IMR-90 (cell line): ENCODE data around the gene SEMA3C. TPM values are rescaled to one million over a fixed set of nuclear protein-coding genes. Genes with fewer than 3 reads are reported as not detected.

ENCODE experiments used
- ATAC-seq: fragments of 200-7000 bp; cut with Tn5 transposase; 2 replicates; pipeline ENCODE4 v1.9.1; 2020; ENCODE audit warnings: low read depth, mild to moderate bottlenecking, moderate library complexity
- BruUV-seq: library from RNA; stranded (reverse); fragments of 400-500 nt; replicated peaks from 2 replicates; lab custom pipeline; 2021; lab: Mats Ljungman, UMichigan
- CTCF ChIA-PET: fragments of 300-600 bp; formaldehyde crosslinking; extraction: SDS; loops from one replicate; lab custom pipeline; 2021; ENCODE audit warnings: antibody characterized with exemption; lab: Yijun Ruan, JAX
- POLR2A ChIA-PET: fragments of 300-600 bp; sonication (Branson Sonifier 250); formaldehyde crosslinking; loops from one replicate; lab custom pipeline; 2022; ENCODE audit warnings: antibody characterized with exemption; ENCODE audit not compliant: unreplicated experiment; lab: Charles Lee
- DNase-seq: peaks from one replicate; pipeline ENCODE4 v3.0.0; 2013
- H2AFZ ChIP-seq: replicated peaks from 2 replicates; pipeline ENCODE3; 2013; ENCODE audit warnings: low read length, mild to moderate bottlenecking; ENCODE audit not compliant: poor library complexity
- H2AK5ac ChIP-seq: 2 replicates; pipeline ENCODE4 v1.6.1; 2013; ENCODE audit warnings: low read depth, low read length, inconsistent platforms
- H2AK9ac ChIP-seq: replicated peaks from 2 replicates; pipeline ENCODE3; 2013; ENCODE audit warnings: mild to moderate bottlenecking, low read depth, low read length, moderate library complexity; ENCODE audit not compliant: poor library complexity
- H2BK120ac ChIP-seq: 2 replicates; pipeline ENCODE4 v1.6.1; 2013; ENCODE audit warnings: low read depth, low read length, inconsistent platforms
- H2BK15ac ChIP-seq: 3 replicates; pipeline ENCODE4 v1.6.1; 2013; ENCODE audit warnings: low read depth, low read length, inconsistent platforms
- H2BK20ac ChIP-seq: 2 replicates; pipeline ENCODE4 v1.6.1; 2013; ENCODE audit warnings: low read depth, mild to moderate bottlenecking, inconsistent platforms, low read length, moderate library complexity
- H2BK5ac ChIP-seq: 2 replicates; pipeline ENCODE4 v1.6.1; 2013; ENCODE audit warnings: mild to moderate bottlenecking, low read depth, low read length, inconsistent platforms; ENCODE audit not compliant: poor library complexity, severe bottlenecking
- H3K14ac ChIP-seq: replicated peaks from 2 replicates; pipeline ENCODE4 v1.6.1; 2013; ENCODE audit warnings: low read depth, low read length, inconsistent platforms
- H3K18ac ChIP-seq: 2 replicates; pipeline ENCODE4 v1.6.1; 2013; ENCODE audit warnings: low read depth, low read length, control low read depth
- H3K23ac ChIP-seq: 2 replicates; pipeline ENCODE4 v1.6.1; 2013; ENCODE audit warnings: low read depth, low read length, inconsistent platforms
- H3K27ac ChIP-seq: 2 replicates; pipeline ENCODE4 v1.5.1; 2013; ENCODE audit warnings: mild to moderate bottlenecking, control low read depth, low read length; ENCODE audit not compliant: insufficient read depth
- H3K27me3 ChIP-seq: 2 replicates; pipeline ENCODE4 v1.6.1; 2013; ENCODE audit warnings: low read length; ENCODE audit not compliant: control insufficient read depth, insufficient read depth
- H3K36me3 ChIP-seq: 2 replicates; pipeline ENCODE4 v1.6.1; 2013; ENCODE audit warnings: low read length, mixed read lengths; ENCODE audit not compliant: control insufficient read depth, insufficient read depth
- H3K4ac ChIP-seq: 2 replicates; pipeline ENCODE4 v1.6.1; 2013; ENCODE audit warnings: low read depth, low read length, inconsistent platforms
- H3K4me1 ChIP-seq: 2 replicates; pipeline ENCODE4 v1.6.1; 2013; ENCODE audit warnings: low read length, mixed read lengths; ENCODE audit not compliant: control insufficient read depth, insufficient read depth
- H3K4me2 ChIP-seq: 2 replicates; pipeline ENCODE4 v1.6.1; 2013; ENCODE audit warnings: low read depth, mild to moderate bottlenecking, control low read depth, low read length, moderate library complexity
- H3K4me3 ChIP-seq: 2 replicates; pipeline ENCODE4 v1.5.1; 2013; ENCODE audit warnings: low read depth, mild to moderate bottlenecking, control low read depth, low read length, moderate library complexity; ENCODE audit not compliant: insufficient read depth
- H3K56ac ChIP-seq: 2 replicates; pipeline ENCODE4 v1.6.1; 2013; ENCODE audit warnings: low read length, inconsistent platforms; ENCODE audit not compliant: insufficient read depth; ENCODE audit errors: extremely low read depth
- H3K79me1 ChIP-seq, 2 experiments: 2 replicates each; pipeline ENCODE4 v1.6.1; 2013; ENCODE audit warnings: low read length in 2 of 2, inconsistent platforms in 1 of 2, low read depth in 1 of 2
- H3K9ac ChIP-seq: 2 replicates; pipeline ENCODE4 v1.6.1; 2013; ENCODE audit warnings: low read depth, low read length, control low read depth
- H3K9me1 ChIP-seq: 2 replicates; pipeline ENCODE4 v1.6.1; 2013; ENCODE audit warnings: low read length, inconsistent platforms; ENCODE audit not compliant: insufficient read depth
- H3K9me3 ChIP-seq: 2 replicates; pipeline ENCODE4 v1.6.1; 2013; ENCODE audit warnings: low read length; ENCODE audit not compliant: control insufficient read depth, insufficient read depth
- H4K20me1 ChIP-seq: 2 replicates; pipeline ENCODE4 v1.6.1; 2013; ENCODE audit warnings: low read length, inconsistent platforms; ENCODE audit not compliant: insufficient read depth
- H4K5ac ChIP-seq: 2 replicates; pipeline ENCODE4 v1.6.1; 2013; ENCODE audit warnings: mild to moderate bottlenecking, low read depth, low read length, control low read depth
- H4K8ac ChIP-seq, 2 experiments: 2 replicates each; pipeline ENCODE4 v1.6.1; 2013; ENCODE audit warnings: low read depth in 2 of 2, low read length in 2 of 2, control low read depth in 1 of 2, inconsistent platforms in 1 of 2
- H4K91ac ChIP-seq: 2 replicates; pipeline ENCODE4 v1.6.1; 2013; ENCODE audit warnings: low read depth, low read length, inconsistent platforms; ENCODE audit not compliant: insufficient read depth
- BHLHE40 ChIP-seq: fragments of 150-350 bp; IDR thresholded peaks from 2 replicates; pipeline ENCODE4 v1.6.1; 2016; ENCODE audit warnings: mild to moderate bottlenecking, low read depth, low read length
- CHD1 ChIP-seq: IDR thresholded peaks from 2 replicates; pipeline ENCODE4 v1.6.1; 2012; ENCODE audit warnings: low read depth, low read length, improper control_type of control experiment
- FOS ChIP-seq: fragments of 150-350 bp; IDR thresholded peaks from 2 replicates; pipeline ENCODE4 v1.6.1; 2016; ENCODE audit warnings: low read depth, low read length
- MAFK ChIP-seq: IDR thresholded peaks from 2 replicates; pipeline ENCODE4 v1.6.1; 2012; ENCODE audit warnings: low read depth, low read length, improper control_type of control experiment
- MAZ ChIP-seq: IDR thresholded peaks from 2 replicates; pipeline ENCODE4 v1.6.1; 2012; ENCODE audit warnings: low read depth, mild to moderate bottlenecking, low read length, improper control_type of control experiment, moderate library complexity, borderline replicate concordance
- NFE2L2 ChIP-seq: fragments of 150-350 bp; IDR thresholded peaks from 2 replicates; pipeline ENCODE4 v1.6.1; 2016; ENCODE audit warnings: low read depth, mild to moderate bottlenecking, low read length
- SMC3 ChIP-seq: fragments of 150-350 bp; IDR thresholded peaks from 2 replicates; pipeline ENCODE4 v1.6.1; 2016; ENCODE audit warnings: low read depth, mild to moderate bottlenecking, antibody characterized with exemption, low read length, moderate library complexity
- USF2 ChIP-seq: fragments of 150-350 bp; IDR thresholded peaks from 2 replicates; pipeline ENCODE4 v1.6.1; 2017; ENCODE audit warnings: mild to moderate bottlenecking, antibody characterized with exemption, low read length, low read depth
- WGBS, 2 experiments: methylation state at CpG; one replicate each; pipeline versions ENCODE4 v1.1.5 to v1.1.7; 2013; ENCODE audit warnings: missing lambda C conversion rate in 2 of 2; ENCODE audit not compliant: insufficient read length in 1 of 2; ENCODE audit errors: extremely low coverage in 2 of 2; 5-methylcytosine and 5-hydroxymethylcytosine counted together
- dilution Hi-C: fragments of 300-500 bp; cut with HindIII; formaldehyde crosslinking; loops from one replicate; pipeline ENCODE4 v1.14.3; 2018; ENCODE audit warnings: low sequenced_read_pairs; ENCODE audit not compliant: unreplicated experiment
- in situ Hi-C: fragments of 300-500 bp; cut with MboI; formaldehyde crosslinking; loops from 3 replicates; pipeline ENCODE4 v1.14.3; 2019; ENCODE audit warnings: low sequenced_read_pairs, inconsistent platforms, mixed read lengths
- intact Hi-C: fragments of 100-400 bp; cut with micrococcal nuclease; formaldehyde crosslinking; loops from 2 replicates; pipeline ENCODE4 v1.10.0; 2022
- polyA plus RNA-seq, 3 experiments: library from polyadenylated mRNA; depleted of rRNA; stranded (reverse); fragments of >200 nt; gene quantifications; 2 replicates each; pipeline ENCODE4 v1.2.3, GENCODE V29; 2012; ENCODE audit warnings: low replicate concordance in 1 of 3
- total RNA-seq: library from RNA; depleted of rRNA; stranded (reverse); fragments of >200 nt; gene quantifications from 2 replicates; pipeline ENCODE4 v1.2.3, GENCODE V29; 2012

SEMA3C gene
- total and polyA plus RNA-seq, 2 of the 4 experiments (the other 2 are of a cell fraction): 21.2 to 97.1 TPM

- Histone ChIP-seq H3K4me1 (no peaks in the 10 kb centered on the region), H2BK15ac (no peak overlapping the region), H3K36me3 (no peaks in the 10 kb centered on the region; the same call in 1 of the 2 replicates), H2BK20ac (no peak overlapping the region), H2AK5ac (no peak overlapping the region), H2BK5ac (no peak overlapping the region), H4K8ac (no peak overlapping the region), H2AK9ac (no peak overlapping the region), H3K79me1 (no peaks in the 10 kb centered on the region), H3K9me3 (no peaks in the 10 kb centered on the region), H3K4me2 (no peak overlapping the region), H3K27ac (no peak overlapping the region), H3K27me3 (no peaks in the 10 kb centered on the region), H4K5ac (no peak overlapping the region), H3K9me1 (peaks cover 3% of the 10 kb centered on the region), H3K4me3 (no peak overlapping the region), H4K20me1 (no peaks in the 10 kb centered on the region), H3K56ac (no peak overlapping the region), H3K18ac (no peak overlapping the region), H3K14ac (no peak overlapping the region), H4K91ac (no peak overlapping the region), H3K9ac (no peak overlapping the region), H3K4ac (no peak overlapping the region), H3K23ac (no peak overlapping the region), H2AFZ (no peak overlapping the region), H2BK120ac (no peak overlapping the region)
- no CpG with 5 or more reads among the region's 6 CpGs for WGBS, 2 experiments
- TF ChIP-seq SMC3 (no peak), CHD1 (no peak), BHLHE40 (no peak), USF2 (no peak), MAZ (no peak), NFE2L2 (no peak), MAFK (no peak), FOS (no peak)
- BruUV-seq: no TSS peak
- ATAC-seq (no peak; the same call in none of the 2 replicates), DNase-seq (no peak)
- in situ Hi-C loops: no loop called here
- dilution Hi-C loops: no loop called here
- ChIA-PET CTCF (interaction anchor here (0.6 kb wide), 1 partner anchor 645 kb away, joined by 4 read pairs; no protein-coding TSS in a partner anchor), POLR2A (no interaction called here)
- intact Hi-C loops: no loop called here
Measured at GRCh38 chr7:80752954-80753690, 165.7 kb downstream of the SEMA3C start.
